ENCODE data around the gene OR10A3.

- TF ChIP-seq, protein P1, sequence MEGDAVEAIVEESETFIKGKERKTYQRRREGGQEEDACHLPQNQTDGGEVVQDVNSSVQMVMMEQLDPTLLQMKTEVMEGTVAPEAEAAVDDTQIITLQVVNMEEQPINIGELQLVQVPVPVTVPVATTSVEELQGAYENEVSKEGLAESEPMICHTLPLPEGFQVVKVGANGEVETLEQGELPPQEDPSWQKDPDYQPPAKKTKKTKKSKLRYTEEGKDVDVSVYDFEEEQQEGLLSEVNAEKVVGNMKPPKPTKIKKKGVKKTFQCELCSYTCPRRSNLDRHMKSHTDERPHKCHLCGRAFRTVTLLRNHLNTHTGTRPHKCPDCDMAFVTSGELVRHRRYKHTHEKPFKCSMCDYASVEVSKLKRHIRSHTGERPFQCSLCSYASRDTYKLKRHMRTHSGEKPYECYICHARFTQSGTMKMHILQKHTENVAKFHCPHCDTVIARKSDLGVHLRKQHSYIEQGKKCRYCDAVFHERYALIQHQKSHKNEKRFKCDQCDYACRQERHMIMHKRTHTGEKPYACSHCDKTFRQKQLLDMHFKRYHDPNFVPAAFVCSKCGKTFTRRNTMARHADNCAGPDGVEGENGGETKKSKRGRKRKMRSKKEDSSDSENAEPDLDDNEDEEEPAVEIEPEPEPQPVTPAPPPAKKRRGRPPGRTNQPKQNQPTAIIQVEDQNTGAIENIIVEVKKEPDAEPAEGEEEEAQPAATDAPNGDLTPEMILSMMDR (IDR thresholded peaks at IDR 0.05; ENCODE audit: borderline replicate concordance, extremely low read depth, low read length, poor library complexity, severe bottlenecking): no peak
- no peak for TF ChIP-seq EZH2 (IDR thresholded peaks at IDR 0.05; ENCODE audit: borderline replicate concordance, low read depth, low read length, severe bottlenecking)
Observed at GRCh38 chr11:7973011-7973410, 31.5 kb upstream of the OR10A3 start.
